GM21390 (cell line): ENCODE data around the gene PCBP1.
A peak's percentile ranks its signal among the peaks of the same experiment; 100 is the strongest.
"Not testable (repeated sequence)": the region's sequence is repeated elsewhere in the genome, so short reads cannot be mapped to it uniquely, and the experiment has no call there.

Experiments
- ATAC-seq: cut with Tn5 transposase; IDR thresholded peaks from one replicate; pipeline ENCODE4 v1.9.1; 2021; ENCODE audit not compliant: unreplicated experiment

The PCBP1 gene

DNA sequence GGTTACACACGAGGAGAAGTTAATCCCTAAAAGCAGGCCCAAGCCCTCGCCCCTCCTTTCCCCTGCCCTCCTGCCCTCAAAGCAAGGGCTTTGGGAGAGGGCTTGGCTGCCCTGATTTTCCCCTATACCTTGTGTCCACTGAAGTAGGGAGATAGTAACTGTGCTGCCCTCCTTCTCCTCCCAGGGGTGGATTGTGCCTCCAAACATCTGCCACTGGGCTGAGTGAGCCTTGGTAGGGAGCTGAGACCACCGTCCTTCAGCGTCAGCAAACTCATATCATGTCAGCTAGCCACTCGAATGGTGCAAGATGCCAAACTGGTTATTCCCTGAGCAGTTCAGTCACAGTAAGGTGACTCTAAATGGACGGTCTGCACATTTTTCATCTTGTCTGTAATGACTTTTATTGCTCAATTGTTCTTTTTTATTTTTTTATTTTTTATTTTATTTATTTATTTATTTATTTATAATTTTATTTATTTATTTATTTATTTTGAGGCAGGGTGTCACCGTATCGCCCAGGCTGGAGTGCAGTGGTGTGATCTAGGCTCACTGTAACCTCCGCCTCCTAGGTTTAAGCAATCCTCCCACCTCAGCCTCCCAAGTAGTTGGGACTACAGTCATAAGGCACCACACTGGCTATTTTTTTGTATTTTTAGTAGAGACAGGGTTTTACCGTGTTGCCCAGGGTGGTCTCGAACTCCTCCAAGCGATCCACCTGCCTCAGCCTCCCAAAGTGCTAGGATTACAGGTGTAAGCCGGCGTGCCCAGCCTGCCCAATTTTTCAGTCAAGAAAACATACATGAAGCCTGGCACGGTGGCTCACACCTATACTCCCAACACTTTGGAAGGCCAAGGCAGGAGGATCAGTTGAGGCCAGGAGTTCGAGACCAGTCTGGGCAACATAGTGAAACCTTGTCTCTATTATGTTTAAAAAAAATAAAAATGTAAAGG, 8.7 kb downstream of the PCBP1 start:
- ATAC-seq = no peak

GRCh38 chr2:70098032-70098431, 10.8 kb downstream of the PCBP1 start:
- ATAC-seq = no peak

DNA sequence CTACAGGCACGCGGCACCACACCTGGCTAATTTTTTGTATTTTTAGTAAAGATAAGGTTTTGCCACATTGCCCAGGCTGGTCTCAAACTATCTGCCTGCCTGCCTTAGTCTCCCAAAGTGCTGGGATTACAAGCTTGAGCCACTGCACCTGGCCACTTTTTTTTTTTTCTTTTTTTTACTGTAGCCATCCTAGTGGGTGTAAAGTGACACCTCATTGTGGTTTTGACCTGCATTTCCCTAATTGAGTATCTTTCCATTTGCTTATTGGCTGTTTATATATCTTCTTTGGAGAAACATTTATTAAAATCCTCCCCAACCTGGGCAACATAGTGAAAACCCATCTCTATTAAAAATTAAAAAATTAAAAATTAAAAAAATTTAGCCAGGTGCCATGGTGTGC, 12.0 kb downstream of the PCBP1 start:
- ATAC-seq = no peak

GRCh38 chr2:70101174-70101573, 13.9 kb downstream of the PCBP1 start:
- ATAC-seq = no peak

GRCh38 chr2:70101686-70102085, 14.4 kb downstream of the PCBP1 start:
- ATAC-seq = not testable (repeated sequence)

DNA sequence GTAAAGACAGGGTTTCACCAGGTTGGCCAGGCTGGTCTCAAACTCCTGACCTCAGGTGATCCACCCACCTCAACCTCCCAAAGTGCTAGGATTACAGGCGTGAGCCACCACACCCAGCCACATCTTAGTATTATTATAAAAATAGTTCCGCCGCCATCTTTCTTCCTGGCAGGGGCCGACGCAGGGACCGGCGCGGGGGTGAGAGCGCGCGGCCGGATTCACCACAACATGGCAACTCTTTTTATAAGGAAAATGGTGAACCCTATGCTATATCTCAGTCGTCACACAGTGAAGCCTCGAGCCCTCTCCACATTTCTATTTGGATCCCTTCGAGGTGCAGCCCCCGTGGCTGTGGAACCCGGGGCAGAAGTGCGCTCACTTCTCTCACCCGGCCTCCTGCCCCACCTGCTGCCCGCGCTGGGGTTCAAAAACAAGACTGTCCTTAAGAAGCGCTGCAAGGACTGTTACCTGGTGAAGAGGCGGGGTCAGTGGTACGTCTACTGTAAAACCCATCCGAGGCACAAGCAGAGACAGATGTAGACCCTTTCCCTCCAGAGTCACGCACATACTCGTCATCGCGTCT, 15.1 kb downstream of the PCBP1 start:
- not testable (repeated sequence) for ATAC-seq

DNA sequence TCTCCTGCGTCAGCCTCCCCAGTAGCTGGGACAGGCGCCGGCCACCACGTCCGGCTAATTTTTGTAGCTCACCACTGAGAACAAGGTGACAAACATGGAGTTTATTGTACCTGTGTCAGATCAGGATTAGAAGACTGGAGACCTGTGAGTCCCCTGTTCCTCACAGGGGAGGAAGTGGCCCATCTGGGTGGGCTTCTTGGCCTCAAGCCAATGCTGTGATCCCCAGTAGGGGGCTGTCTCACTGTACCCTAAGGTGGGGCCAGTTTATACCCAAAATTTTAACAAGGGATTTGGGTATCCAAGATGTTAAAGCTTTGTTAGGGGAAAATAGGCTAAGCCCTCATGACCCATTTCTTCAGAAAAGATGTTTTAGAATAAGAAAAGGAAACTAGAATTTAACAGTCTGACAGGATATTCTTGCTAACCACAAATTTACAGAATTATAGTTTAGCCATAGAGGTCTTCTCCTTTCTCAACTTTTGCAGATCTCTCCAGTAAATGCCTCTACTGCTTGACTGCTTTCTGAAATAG, 16.3 kb downstream of the PCBP1 start:
- no peak for ATAC-seq

DNA sequence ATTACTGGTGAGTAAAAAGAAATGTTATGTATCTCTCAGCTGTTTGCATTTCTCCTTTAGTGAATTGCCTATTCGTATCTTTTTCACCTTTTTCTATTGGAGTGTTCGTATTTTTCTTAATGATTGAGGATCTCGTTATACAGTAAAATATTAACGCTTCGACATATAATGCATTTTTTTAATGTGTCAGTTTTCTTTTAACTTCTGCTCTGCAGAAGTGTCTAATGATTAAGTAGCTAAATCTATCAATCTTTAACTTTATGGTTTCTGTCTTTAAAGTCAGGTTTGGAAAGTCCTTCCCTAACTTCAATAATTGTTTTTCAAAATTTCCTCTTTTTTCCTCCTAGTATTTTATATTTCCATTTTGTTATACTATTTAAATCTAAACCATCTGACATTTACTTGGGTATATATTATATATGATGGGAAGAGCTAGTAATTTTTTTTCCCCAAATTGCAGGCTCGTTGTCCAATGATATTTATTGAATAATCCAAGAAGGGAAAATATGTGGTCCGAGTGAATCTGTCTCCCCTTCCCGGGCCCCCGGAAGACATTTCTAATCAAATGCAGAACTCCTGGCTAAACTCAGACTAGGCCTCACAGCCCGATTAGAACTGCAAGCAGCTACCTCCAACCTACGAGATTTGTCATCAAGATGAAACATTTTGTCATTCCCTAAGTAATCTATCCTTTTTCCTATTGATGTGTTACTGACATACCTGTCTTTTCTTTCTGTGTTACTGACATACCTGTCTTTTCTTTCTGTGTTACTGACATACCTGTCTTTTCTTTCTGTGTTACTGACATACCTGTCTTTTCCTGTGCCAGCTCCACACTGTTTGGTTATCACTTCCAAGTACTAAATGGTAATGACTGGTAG, 17.2 kb downstream of the PCBP1 start:
- no peak for ATAC-seq

DNA sequence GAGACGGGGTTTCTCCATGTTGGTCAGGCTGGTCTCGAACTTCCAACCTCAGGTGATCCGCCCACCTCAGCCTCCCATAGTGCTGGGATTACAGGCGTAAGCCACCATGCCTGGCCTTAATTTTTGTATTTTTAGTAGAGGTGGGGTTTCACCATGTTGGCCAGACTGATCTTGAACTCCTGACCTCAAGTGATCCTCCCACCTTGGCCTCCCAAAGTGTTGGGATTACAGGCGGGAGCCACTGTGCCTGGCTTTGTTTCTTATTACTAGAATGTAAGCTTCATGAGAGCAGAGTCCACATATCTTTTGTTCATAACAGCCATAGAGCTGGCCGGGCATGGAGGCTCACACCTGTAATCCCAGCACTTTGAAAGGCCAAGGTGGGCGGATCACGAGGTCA, 18.9 kb downstream of the PCBP1 start:
- not testable (repeated sequence) for ATAC-seq

- not testable (repeated sequence) for ATAC-seq
Observed at GRCh38 chr2:70110397-70110796, 23.1 kb downstream of the PCBP1 start.

DNA sequence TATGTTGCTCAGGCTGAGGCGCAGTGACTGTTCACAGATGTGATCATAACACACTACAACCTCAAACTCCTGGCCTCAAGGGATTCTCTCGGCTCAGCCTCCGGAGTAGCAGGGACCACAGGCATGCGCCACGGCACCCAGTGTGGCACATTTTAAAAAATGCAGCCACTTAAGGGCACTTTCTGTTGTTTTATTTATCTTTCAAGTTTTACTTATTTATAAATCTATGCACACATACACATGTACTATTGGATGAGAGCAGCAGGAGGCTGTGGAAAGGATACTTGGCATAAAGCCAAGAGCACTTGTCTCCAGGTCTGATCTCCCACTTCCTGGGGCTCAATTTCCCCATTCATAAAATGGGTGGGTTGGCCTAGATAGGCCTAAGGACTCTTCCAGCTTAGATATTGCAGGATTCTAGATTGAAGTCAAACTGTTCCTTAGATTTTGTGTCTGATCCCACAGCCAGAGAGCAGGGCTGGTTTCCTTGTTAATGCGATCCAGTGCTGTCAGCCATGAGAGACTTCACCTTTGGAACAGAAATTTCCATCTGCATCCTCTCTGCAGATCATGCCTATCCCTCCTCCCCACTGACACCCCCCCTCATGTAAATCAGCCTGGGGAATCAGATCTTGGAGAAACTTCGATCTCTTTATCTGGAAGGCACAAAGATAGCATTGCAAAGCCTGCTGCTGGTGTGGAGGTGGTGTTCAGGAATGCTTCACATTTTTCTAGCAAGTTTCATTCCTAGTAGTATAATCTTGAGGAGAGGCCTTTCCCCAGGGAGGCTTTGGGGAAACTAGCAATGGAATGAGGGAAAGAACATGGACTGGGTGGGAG, 24.7 kb downstream of the PCBP1 start:
- no peak for ATAC-seq

DNA sequence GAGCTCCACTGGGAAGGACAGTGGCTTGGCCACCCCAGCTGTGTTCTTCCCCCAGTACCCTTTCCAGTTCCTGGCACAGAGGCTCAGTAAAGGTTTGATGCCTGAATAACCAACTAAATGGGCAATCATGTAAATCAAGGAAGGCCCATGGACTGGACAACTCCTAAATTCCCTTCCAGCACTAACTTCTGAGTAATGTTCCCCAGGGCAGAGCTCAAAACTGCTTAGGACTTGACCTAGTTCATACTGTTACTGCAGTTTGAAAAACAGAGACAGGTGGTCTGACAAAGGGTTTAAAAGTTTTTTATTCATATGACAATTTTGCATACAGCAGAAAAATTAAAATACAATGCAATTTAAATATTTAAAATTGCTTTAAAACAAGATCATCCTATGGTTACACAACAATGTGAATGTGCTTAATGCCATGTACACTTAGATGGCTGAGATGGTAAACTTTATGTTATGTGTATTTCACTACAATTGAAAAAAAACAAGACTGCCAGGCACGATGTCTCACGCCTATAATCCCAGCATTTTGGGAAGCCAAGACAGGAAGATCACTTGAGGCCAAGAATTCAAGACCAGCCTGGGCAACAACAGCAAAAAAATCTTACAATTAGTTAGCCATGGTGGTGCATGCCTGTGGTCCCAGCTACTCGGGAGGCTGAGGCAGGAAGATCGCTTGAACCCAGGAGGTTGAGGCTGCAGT, 26.2 kb downstream of the PCBP1 start:
- no peak for ATAC-seq

DNA sequence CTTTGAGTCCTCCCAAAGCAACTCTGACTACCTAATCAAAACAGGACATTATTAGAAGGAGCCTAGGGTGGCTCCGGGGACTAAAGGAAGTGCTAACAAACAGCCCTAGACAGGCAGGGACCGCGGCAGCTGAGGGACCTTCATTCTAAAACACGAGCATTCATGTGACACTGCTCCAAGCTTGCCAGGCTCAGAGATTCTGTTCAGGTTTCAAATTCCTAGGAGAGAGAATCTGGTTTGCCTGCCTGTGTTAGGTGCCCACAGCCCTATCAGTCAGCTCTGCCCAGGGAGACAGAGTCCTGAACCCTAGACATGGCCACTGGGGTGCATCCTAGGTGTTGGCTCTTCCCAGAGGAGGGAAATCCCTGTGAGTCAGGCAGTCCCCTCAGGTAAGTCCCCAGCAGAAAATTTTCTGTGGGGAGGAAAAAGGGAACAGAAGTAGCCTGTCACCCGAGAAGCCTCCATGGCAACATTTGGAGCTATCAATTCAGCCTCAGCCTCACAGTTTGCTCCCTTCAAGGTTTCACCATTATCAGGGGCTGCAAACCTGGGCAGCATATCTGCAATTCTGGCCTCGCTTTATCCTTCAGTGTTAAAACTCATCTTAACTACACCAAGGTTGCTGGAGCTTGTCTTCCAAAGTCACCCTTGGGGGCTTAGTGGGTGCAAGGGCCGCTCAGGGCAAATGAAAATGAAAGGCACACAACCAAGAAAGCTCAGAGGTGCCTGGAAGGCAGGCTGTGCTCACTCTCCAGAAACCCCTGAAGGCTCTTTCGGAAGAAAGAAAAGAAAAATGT, 28.6 kb downstream of the PCBP1 start:
- ATAC-seq = peak; percentile 66

DNA sequence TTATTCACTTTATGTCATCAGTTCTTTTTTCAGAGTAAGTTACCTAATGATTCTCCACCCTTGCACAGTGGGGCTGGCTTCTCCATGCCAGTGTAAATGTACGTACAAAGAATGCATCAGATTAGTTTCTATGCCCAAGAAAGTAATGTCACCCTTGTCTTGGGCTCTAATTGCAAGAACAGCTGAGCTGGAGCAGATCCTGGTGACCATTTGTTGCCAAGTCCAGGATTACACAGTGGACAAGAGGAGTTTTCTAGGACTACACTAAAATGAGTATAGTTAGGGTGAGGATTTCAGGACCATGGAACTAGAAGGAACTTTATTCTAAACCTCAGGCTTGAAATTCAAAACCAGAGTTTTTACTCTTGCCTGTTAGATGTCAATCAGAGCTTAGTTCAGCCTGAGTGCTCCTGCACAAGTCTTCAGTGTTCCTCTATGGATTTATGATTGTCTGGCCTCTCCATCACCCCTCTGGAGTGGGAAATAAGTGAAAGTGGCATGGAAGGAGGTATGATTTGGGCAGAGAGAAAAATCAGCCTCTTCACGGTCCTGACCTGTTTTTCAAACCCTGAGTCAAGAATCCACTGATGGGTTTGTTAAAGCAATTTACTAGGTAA, 29.8 kb downstream of the PCBP1 start:
- ATAC-seq = no peak

- no peak for ATAC-seq
Observed at GRCh38 chr2:70118798-70119454, 31.6 kb downstream of the PCBP1 start.

DNA sequence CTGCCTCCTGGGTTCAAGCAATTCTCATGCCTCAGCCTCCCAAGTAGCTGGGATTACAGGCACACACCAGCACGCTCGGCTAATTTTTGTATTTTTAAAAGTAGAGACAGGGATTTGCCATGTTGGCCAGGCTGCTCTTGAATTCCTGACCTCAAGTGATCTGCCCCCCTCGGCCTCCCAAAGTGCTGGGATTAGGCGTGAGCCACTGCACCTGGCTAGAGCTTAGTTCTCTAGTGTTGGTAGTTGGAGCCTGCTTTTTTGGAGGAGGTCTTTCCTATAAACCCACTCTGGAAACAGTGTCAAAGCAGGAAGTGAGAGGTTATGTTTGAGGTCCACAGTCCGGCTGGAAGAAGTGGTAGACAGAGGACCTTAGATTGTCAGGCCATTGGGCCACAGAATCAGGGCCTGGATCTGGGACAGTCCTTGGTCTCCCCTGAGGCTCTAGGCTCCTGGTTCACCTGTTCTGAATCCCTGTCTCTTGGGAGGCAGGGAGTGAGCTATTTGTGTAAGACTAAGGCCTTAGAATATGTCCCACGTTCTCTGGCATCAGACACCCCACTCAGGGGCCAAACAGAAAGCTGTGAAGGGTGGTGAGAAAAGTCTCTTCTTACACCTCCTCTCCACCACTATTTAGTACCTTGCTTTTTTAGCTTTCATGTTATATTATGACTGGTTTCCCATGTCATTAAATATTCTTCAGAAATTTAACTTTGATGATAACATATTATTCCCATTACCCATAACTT, 34.5 kb downstream of the PCBP1 start:
- ATAC-seq = no peak

GRCh38 chr2:70122470-70122869, 35.2 kb downstream of the PCBP1 start:
- no peak for ATAC-seq
